ENCODE results near the gene MINAR2. TPM values are rescaled to one million over a fixed set of nuclear protein-coding genes. Genes with fewer than 3 reads are reported as not detected.

Gene MINAR2, protein sequence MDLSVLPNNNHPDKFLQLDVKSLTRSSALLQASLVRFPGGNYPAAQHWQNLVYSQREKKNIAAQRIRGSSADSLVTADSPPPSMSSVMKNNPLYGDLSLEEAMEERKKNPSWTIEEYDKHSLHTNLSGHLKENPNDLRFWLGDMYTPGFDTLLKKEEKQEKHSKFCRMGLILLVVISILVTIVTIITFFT
- not detected in 2 replicates for total RNA-seq (2014; rRNA removed; shearing (Covaris generic))

DNA sequence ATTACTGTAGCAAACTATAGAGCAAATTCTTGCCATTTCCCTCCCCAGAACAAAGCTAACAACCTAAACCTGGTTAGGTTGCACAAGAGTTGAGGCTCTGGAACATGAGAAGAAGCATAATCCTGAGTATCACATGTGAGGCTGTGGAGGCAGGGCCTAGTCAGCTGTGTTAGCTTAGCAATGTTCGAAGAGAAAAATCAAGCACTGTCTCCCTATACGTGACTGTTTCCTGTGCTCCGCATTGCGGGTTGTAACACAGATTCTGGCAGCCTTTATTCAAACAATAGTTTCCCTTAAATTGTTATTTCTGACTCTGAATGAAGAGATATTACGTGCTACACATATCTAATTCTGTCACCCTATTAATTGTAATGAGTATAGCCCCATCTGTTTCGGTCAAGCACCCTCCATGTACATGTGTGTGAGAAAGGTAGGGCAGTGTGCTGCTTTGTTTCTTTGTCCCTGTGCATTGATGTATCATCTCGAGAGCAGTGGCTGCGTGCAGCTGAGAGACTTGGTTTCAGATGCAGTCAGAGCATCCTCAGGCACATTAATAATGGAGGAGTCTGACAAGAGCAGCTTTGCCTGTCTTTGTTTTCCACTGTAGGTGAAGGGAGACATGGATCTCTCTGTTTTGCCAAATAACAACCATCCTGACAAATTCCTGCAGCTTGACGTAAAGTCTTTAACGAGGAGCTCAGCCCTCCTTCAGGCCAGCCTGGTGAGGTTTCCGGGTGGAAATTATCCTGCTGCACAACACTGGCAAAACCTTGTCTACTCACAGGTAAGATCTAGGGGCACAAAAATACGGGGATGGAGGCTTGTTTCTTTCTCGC, at the start of gene MINAR2:
Gene MINAR2, plus strand, starts transcription at position 523 of the 836 bp plus-strand sequence. Its CDS starts 97 bp downstream, at position 620.
- DNase-seq (ENCODE audit: low spot score), result no peak

DNA sequence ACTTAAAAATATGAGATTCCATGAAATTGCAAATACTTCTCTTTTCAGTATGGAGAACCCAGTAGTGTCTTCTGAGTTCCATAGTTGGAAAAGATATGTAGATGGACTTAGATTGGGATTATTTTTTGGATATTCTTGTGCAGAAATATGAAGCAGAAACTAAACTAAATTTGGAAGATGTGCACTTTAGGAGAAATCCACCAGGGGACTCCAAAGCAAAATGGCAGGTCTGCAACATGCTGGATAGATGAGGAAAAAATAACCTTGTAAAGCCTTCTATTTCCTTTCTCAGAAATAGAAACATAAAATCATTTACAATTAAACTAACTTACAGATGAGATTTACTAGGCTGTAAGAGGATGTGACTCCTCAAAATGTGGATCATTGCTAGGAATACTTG, 49.2 kb upstream of the MINAR2 start:
- DNase-seq (ENCODE audit: low spot score), result no peak

DNA sequence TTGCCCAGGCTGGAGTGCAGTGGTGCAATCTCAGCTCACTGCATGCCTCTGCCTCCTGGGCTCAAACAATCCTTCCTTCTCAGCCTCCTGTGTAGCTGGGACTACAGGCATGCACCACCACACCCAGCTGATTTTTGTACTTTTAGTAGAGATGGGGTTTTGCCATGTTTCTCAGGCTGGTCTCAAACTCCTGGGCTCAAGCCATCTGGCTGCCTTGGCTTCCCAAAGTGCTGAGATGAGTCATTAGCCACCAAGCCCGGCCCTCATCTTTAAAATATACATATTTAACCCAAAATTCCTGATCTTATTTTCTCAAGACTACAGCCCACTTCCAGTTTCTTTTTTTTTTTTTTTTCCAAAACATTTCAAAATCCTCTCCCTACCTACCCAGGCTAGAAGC, 31.7 kb upstream of the MINAR2 start:
- DNase-seq (ENCODE audit: low spot score), result no peak

DNA sequence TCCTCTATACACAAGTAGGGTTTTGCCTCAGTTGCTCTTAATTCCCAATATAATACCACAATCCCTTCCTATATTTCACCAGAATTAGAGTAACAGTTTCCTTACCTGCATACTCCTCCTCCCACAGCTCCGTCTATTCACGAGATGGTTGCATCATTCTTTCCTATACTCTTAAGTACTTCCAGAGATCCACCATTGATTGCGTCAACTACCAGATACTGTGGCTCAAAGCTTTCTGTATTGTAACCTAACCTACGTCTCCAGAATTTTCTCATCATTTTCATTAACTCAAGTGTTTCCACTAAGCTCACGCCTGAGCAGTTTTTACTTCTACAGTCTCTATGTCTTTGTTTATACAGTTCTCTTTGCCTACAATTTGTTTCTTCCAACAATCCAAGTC, 31.2 kb upstream of the MINAR2 start:
- DNase-seq (ENCODE audit: low spot score), result no peak

DNA sequence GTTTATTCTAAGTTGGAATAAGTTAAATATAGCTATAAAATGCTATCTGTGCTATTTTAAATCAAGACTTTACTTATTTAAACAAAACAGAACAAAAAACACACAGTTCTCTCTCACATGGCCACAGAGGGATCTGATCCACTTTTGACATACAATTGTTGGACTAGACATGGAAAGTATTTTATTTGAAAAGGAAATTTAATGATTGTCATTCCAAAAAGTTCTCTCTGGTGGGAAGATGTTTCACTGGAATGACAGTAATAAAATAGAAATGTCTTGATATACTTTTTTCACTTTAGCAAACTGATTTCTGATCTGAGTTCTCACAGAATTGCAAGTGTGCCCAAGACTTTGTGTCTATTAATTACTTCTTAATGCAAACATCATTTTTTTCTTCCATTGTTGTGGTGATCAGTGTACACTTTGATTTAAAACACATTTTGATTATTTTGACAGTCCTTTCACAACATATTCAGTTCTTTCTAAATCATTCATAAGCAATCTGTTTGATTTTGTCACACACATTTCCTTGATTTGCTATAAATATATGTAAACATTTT, 30.1 kb upstream of the MINAR2 start:
- no peak for DNase-seq (ENCODE audit: low spot score)

DNA sequence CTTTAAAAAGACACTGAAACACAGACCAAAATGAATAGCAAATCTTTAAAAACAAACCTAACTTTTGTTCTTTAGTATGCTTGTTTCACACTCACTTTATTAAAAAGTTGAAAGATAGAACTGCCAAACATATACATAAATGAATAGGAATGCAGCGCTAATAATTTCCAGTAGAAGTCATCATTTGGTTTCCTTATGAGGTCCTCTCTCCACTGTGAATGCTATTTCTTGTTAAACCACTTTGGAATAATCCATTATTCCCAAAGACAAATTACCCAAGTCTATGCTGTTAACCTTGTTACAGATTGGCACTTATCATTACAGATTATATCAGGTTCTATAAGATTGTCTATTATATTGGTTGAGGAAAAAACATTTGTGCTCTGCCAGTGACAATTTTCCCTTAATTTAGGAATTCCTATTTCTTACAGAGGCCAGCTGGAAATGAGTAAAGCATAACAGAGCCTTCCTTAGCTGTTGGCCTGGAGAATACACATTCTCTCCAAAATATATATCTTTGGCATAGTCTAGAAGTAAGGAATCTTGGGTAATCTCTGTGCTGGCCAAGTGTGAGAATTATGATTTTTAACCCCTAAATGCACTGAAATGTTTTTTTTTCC, 29.3 kb upstream of the MINAR2 start:
- no peak for DNase-seq (ENCODE audit: low spot score)

DNA sequence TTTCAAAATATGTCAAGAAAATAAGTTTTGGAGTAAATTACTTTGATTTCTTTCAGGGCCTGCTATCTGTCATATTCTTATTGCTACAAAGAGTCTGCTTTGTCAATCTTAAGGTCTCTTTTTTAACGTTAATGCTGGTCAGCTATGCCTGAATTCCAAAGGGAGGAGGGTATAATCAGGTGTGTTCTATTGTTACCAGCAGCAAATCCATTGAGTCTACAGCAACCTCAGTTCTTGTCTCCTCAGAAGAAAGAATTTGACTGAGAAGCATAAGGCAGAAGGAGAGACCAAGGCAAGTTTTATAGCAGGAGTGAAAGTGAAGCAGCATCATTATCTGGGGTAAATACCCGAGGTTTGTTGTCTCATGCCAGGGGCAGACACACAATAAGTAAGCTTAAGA, 23.7 kb upstream of the MINAR2 start:
- no peak for DNase-seq (ENCODE audit: low spot score)

DNA sequence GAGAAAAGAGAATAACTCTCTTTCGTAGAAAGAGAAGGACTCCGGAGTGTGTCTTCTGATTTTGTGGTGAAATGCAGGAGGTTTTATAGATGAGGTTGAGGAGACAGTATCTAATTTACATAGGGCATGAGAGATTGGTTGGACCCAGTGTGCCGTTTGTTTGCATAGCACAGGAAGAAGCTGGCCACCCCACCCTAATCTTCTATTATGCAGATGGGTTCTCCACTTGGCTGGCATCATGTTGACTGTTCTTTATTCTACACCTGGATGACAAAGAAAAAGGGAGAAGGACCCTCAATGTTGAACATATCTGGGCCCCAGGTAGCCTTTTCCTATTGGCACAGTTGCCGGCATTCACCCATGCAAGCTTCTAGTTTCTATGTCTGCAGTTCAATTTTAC, 23.2 kb upstream of the MINAR2 start:
- DNase-seq (ENCODE audit: low spot score), result no peak

DNA sequence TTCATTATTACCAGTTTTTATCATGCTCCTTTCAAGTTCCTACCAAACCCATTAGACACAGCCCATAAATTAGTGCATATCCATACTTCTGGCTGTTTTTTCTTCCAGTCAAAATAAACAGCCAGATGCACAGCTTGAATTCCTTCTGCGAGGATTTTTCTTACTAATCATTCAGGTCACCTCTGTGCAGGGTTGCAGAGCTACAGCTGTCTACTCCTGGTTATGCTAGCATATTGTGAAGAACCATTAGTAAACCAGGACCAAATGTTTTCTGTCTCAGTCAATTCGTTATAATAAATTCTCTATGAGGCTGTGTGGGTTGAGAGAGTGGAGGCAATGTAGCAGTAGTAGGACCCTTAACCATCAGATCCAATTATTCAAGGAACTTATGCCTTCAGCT, 8.1 kb upstream of the MINAR2 start:
- DNase-seq (ENCODE audit: low spot score), result no peak

DNA sequence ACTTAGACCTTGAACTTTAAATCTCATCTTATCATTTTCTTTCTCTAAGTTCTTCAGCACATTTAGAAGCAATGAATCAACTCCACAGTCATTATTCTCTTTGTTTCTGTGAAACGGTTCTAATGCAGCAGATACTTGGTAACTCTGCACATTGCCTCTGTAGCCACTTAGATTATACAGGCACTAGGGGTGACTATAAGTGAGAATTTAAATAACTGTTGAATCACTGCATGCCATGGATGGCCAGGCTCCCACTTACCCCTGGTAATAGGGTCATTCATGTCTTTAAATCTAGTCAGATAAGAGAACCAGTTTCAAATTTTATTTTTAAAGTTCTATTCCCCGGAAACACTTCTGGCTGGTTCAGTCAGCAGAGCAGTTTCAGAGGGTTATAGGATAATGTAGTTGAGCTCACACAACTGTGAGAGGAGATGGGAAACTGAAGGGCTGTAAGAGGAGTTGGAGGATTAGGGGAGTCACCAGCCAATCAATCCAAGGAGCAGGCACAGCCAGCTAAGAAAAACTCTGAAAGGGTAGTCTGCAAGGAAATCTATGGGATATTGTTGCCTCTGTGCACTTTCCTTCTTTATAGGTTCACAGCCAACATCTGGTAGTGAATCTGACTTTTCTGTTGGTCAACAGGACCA, 4.2 kb upstream of the MINAR2 start:
- no peak for DNase-seq (ENCODE audit: low spot score)

DNA sequence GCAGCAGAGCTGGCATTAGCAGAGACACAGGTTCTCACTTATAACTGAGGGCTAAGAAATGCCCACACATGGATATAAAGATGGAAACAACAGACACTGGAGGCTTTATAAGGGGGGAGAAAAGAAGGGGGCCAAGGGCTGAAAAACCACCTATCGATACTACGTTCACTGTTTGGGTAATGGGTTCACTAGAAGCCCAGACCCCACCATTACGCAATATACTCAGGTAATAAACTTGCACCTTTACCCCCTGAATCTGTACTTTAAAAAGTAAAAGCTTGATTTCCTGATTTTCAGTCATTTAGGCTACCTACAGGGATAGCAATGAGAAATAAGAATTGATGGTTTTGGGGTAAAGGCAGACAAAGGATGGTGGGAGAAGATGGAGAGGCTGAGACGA, 1.9 kb upstream of the MINAR2 start:
- no peak for DNase-seq (ENCODE audit: low spot score)

DNA sequence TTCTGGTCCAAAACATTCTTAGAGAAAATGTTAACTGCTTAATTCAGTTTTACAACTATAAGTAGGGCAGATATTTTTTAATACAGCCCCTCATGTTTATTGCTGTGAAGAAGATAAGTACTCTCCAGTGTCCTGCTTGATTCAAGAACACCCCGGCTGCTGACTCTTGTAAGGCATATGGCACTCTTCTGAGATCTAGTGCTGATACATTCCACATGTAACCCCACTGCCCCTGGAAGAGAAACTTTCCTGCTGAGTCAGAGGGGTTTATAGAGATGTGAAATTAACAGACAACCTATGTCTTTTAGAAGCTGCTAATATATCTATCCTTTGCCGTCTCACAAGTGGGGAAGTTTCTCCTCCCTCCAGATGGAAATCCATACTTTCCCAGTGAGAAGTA, 1.0 kb upstream of the MINAR2 start:
- DNase-seq (ENCODE audit: low spot score), result no peak

DNA sequence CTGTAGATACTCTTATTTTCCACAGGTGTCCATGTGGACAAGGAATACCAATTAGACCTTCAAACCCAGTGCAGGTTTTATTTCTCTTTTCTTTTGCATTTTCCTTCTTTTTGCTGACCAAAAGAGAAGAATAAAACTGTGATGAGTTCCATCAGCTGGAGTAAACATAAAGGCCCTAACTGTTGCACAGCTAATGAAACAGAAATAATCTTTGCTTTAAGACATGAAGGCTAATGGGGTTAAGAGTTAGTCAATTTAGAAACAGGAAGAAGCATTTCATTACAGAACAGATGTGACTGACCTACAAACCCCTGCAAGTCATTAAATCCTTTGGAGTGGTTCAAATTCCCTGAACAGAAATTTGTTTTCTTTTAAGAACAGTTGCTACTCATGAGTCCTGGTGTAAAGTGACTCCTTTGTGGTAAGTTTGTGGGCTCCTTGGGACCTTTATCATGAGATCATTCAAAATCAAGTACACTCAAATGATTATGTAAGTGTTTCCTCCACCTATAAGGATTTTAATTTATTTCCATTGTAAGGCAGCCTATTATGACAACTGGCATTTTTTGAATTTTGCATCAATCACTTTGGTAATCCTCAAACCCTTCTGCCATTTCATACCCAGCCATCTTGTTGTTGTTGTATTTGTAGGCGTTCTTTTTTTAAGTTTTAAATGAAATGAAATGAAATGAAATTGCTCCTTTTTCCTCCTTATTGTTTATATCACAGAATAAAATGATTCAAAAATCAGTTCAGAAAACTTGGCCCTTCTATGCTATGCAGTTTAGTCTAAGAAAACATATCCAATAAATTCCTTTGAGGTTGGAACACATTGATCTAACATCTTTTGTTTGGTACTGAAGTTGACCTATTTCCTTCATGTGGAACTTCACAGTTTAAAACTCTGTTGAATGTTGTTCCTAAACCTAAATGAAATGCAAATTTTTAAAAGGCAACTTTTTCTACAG, 1.3 kb downstream of the MINAR2 start:
- DNase-seq (ENCODE audit: low spot score), result no peak

DNA sequence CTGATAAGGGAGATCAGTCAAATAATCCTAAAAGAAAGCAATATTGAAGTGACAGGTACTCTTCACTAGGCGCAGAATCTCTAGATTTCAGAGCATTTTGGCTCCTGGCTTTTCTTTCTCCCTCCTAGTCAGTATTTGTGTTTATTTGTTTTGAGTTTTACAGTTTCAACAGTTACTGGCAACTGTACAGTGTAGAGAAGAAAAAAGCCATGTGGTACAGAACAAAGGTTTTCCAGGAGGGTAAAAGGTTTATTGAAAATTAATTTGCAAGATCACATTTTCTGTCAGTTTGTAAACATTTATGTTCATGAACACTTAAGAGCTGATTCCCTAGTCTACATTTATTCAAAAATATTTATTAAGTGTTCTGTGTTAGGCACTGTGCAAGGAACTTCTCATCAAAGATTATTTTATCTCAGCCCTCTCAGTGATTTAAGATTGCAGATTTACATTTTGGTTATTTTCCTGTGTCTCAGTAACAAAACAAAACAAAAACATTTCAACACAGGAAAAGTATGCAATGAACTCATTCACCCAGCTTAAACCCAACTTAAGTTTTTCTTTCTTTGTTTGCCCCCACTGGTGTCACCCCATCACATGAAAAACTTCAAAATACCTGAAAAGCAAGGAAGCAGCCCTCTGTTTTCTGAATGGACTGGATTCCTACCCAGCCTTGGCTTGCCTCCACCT, 12.9 kb downstream of the MINAR2 start:
- DNase-seq (ENCODE audit: low spot score), result no peak

DNA sequence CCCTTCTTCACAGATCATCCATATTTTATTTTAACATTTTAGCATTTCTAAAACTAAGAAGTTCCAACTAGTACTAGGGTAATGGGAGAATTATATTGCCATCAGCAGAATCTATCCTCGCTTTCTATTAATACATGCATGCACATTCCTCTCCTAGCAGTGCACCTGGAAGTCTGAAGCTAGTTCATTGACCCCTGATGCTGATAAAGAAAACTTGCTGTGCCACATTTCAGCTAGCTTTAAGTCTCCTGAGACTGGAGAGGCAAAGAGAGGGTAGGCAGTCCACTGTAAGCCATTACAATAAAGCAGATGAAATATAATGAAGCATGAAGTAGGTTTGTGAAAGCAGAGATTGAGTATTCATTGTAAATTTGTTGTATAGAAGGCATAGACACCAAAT, 15.8 kb downstream of the MINAR2 start:
- no peak for DNase-seq (ENCODE audit: low spot score)

DNA sequence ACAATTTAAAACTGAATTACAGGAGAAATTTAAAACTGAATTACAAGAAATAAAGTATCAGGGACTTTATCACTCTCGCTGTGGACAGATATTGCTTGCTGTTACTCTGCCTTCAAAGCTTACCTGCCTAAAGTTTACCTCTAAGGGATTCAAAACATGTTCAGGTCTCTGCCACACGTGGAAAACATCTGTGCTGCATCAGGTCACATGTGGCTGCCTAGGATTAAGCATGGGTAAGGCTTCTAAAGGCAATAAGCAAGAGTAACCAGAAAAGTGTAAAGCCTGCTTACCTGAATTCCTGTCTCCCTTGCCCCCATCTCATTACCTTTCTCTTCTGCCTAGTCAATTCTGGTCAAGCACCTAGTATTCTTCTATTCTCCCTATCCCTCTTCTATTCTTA, 18.9 kb downstream of the MINAR2 start:
- DNase-seq (ENCODE audit: low spot score), result no peak

DNA sequence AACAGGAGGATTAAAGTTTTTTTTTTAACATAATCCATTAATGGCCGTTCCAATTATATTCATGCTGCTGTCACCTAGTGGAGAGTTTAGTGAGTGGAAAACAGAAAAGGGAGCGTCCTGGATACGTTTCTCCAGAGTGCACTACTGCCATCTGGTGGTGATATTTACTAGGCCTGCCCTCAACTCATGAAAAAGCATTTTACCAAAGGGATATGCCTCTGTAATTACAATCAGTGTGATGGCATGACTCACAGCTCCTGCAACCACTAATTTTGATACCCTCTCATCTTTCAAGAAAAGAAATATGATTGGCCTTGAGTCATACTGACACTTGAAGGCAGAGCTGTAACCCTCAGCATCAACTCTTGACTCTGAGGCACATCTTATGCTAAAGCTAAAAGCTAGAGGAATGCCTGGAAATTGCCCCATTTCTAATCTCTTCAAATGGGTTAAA, 20.1 kb downstream of the MINAR2 start:
- DNase-seq (ENCODE audit: low spot score), result peak; percentile 93

DNA sequence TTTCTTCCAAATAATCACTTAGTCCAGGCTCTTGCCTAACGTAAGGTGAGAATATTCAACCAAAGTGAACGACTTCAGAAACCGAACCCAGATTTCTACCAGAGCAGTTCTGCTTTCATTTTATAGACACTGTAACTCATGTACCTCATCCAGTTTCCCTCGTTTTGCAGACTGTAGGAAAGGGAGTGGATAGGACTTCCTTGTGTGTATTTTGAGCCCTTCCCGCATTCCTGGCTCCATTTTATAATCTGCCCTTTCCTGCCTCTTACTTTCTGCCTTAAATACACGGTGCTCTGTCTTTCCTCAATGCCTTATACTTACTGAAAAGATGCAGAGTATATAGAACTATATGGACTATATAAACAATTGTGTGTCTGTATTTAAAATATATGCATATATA, 20.8 kb downstream of the MINAR2 start:
- DNase-seq (ENCODE audit: low spot score), result no peak

DNA sequence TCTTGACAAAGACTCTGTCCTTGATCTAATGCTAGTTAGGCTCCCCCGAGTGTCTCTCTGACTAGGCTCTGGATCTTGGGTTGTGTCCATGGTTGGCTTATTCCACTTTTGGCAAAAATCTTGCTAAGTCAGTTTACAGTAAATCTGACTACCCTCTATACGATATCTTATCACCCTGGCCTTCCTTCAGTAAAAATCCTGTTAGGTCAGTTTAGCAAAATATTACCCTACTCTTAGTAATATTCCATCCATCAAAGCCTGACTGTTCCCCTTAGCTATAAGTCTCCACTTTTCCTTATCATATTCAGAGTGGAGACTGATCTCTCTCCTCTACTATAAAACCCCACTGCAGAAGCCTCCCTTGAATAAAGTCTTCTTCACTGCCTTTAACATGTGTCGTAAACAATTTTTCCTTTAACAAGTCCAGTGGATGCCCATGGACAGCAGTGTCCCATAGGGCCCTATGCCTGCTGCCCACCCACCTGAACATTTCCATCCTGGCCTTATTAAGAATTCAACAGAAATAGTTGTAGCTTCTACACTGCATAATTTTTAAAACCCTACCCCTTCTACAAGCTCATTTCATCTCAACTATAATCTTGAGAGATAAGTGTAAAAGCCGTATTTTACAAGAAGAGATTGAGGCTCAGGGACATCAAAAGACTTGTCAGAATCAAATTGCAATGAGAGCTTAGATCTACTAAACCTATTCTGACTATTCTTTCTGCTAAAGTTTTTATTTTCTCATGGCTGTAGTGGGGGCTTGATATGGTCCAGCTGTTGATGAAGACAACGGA, 22.3 kb downstream of the MINAR2 start:
- no peak for DNase-seq (ENCODE audit: low spot score)

Data from A172 (cell line).